ENCODE results near the gene GCLM. TPM values are rescaled to one million over a fixed set of nuclear protein-coding genes. Genes with fewer than 3 reads are reported as not detected.
A peak's percentile ranks its signal among the peaks of the same experiment; 100 is the strongest.
"Not testable (repeated sequence)": the region's sequence is repeated elsewhere in the genome, so short reads cannot be mapped to it uniquely, and the experiment has no call there.

Gene GCLM
- total RNA-seq (1 to 10 TPM; 3.9 to 6.4 (median 5.6) TPM), polyA plus RNA-seq (1 to 10 TPM; 4.2 to 8.4 (median 8.3) TPM)

DNA sequence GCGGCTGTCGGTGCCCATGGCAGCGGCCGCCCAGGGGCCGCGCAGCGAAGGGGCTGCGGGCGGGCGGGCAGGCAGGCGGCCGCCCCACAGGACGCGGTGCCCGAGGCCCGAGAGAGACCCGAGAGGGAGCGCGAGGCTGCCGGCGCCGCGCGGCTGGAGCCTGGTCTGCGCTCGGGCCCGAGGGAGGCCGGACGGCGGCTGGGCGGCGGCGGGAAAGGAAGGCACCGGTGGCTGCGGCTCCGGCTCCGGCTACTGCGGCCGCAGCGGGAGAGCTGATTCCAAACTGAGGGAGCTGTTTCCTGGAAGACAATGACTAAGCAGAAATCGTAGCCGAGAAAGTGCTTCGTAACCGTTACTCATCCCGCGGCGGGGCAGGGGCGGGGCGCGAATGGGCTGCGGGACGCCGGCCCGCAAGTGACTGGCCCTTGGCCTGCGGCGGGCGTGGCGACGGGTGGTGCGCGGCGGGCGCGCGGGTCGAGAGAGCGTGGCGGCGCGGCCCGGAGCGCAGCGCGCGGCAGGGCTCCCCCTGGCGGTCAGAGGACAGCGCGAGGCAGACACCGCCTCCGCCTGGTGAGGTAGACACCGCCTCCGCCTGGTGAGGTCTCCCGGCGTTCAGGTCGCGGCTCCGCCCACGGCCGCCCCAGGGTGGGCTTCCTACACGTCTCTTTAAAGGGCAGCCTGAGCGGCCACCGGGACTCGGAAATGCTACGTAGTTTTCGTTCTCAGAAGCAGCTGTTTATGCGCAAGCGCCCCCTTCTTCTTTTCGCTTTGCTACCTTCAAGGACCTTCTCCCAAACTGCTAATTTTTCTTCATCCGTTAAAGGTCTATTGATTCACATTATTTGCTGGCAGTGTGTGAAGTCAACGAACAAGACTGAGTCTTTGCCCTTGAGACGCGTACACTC is at the start of gene GCLM:
Gene GCLM, minus strand, starts transcription at position 285 of the 905 bp plus-strand sequence. Its CDS starts 267 bp downstream, at position 18.
- no peaks in the 10 kb centered on the region for H3K27me3 ChIP-seq
- H3K36me3 ChIP-seq = no peaks in the 10 kb centered on the region
- H3K27ac ChIP-seq = peak within 1 kb of the TSS; percentile 83 to 93 (median 89)
- H3K4me3 ChIP-seq = peak within 1 kb of the TSS; percentile 64 to 97 (median 75)
- peaks cover 0 to 16% (median 16%) of the 10 kb centered on the region in 4 donors for H3K4me1 ChIP-seq
- H3K9me3 ChIP-seq = no peaks in the 10 kb centered on the region
- intact Hi-C loops (cut with DNase I) = loop anchor here (1.0 to 10.0 kb wide), 2 partner anchors 30 to 565 kb away; partner anchors contain the start of genes DNTTIP2 and DR1
- peak; percentile 40 to 87 (median 52) for TF ChIP-seq CTCF (IDR thresholded peaks at IDR 0.05)
- peak in 3 of 4 donors; percentile 71 to 87 (median 75) for TF ChIP-seq POLR2AphosphoS5 (IDR thresholded peaks at IDR 0.05)
- no peak for TF ChIP-seq POLR2A (IDR thresholded peaks at IDR 0.05)
- no peak for TF ChIP-seq EP300 (IDR thresholded peaks at IDR 0.05)
- WGBS, 2 donors = 0 to 1% methylated on average over 102 of the region's 102 CpGs
- DNase-seq = peak; percentile 95

DNA sequence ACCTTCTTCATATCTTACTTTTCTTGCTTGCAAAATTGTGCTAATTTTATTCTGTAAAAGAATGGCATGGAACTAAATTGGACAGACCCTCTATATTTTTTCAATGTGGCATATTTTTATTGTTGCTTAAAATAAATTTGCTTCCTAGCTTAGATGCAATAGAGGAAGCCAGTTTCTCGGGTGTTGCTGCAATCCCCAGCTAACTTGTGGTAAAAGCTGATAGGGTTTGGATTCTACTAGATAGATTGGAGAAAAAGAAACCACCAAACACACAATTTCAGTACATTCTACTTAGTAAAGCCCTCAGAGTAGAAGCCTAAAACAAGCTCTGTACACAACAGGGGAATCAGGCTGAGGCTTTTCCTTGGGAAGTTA is 49.5 kb upstream of the GCLM start:
- Histone ChIP-seq H3K4me3 (no peak overlapping the region), H3K9me3 (peaks cover 0 to 7% (median 0%) of the 10 kb centered on the region in 4 donors), H3K4me1 (no peaks in the 10 kb centered on the region), H3K36me3 (no peaks in the 10 kb centered on the region), H3K27me3 (no peaks in the 10 kb centered on the region), H3K27ac (no peak overlapping the region)
- no peak for DNase-seq
- TF ChIP-seq POLR2AphosphoS5 (IDR thresholded peaks at IDR 0.05) (no peak), EP300 (IDR thresholded peaks at IDR 0.05) (no peak), CTCF (IDR thresholded peaks at IDR 0.05) (no peak), POLR2A (IDR thresholded peaks at IDR 0.05) (no peak)
- intact Hi-C loops (cut with DNase I) = no loop called here
- 49 to 64% methylated on average over 1 of the region's 1 CpG for WGBS, 2 donors

GRCh38 chr1:93958032-93958725 is 48.9 kb upstream of the GCLM start:
- DNase-seq = no peak
- H3K27ac ChIP-seq = no peak overlapping the region
- intact Hi-C loops (cut with DNase I) = no loop called here
- H3K4me1 ChIP-seq = no peaks in the 10 kb centered on the region
- H3K27me3 ChIP-seq = no peaks in the 10 kb centered on the region
- 78 to 85% methylated on average over 1 of the region's 1 CpG for WGBS, 2 donors
- H3K4me3 ChIP-seq = no peak overlapping the region
- peaks cover 0 to 7% (median 0%) of the 10 kb centered on the region in 4 donors for H3K9me3 ChIP-seq
- no peak for TF ChIP-seq POLR2A (IDR thresholded peaks at IDR 0.05)
- no peak for TF ChIP-seq CTCF (IDR thresholded peaks at IDR 0.05)
- no peak for TF ChIP-seq EP300 (IDR thresholded peaks at IDR 0.05)
- TF ChIP-seq POLR2AphosphoS5 (IDR thresholded peaks at IDR 0.05) = no peak
- no peaks in the 10 kb centered on the region for H3K36me3 ChIP-seq

DNA sequence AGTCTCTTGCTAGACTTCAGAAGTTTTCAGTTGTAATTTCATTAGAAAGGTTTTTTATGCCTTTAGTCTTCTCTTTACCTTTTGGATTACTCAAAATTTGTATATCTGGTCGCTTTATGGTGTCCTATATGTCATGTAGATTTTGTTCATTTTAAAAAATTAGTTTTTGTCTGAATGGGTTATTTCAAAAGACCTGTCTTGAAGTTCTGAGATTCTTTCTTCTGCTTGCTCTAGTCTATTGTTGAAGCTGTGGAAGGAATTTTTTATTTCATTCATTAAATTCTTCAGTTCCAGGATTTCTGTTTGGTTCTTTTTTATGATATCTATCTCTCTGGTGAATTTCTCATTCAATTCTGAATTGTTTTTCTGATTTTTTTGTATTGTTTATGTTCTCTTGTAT is 46.5 kb upstream of the GCLM start:
- Histone ChIP-seq H3K4me3 (no peak overlapping the region), H3K27me3 (no peaks in the 10 kb centered on the region), H3K4me1 (no peaks in the 10 kb centered on the region), H3K36me3 (no peaks in the 10 kb centered on the region), H3K9me3 (peaks cover 0 to 7% (median 0%) of the 10 kb centered on the region in 4 donors), H3K27ac (no peak overlapping the region)
- intact Hi-C loops (cut with DNase I) = no loop called here
- TF ChIP-seq CTCF (IDR thresholded peaks at IDR 0.05) (no peak), EP300 (IDR thresholded peaks at IDR 0.05) (no peak), POLR2AphosphoS5 (IDR thresholded peaks at IDR 0.05) (no peak), POLR2A (IDR thresholded peaks at IDR 0.05) (no peak)
- no peak for DNase-seq
- 63 to 81% methylated on average over 1 of the region's 1 CpG for WGBS, 2 donors

DNA sequence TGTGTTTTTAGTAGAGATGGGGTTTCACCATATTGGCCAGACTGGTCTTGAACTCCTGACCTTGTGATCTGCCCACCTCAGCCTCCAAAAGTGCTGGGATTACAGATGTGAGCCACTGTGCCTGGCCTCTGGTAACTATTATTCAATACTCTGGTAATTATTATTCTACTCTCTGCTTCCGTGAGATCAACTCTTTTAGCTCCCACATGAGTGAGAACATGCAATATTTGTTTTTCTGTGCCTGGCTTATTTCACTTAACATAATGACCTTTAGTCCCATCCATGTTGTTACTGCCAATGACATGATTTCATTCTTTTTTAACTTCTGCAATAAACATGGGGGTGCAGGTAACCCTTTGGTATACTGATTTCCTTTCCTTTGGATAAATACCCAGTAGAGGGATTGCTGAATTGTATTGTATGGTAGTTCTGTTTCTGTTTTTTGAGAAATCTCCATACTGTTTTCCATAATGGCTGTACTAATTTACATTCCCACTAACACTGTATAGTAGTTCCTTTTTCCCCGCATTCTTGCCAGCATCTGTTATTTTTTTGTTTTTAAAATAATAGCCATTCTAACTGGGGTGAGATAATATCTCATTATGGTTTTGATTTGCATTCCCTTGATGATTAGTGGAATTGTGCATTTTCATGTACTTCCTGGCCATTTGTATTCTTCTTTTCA is 37.9 kb upstream of the GCLM start:
- H3K36me3 ChIP-seq; H3K27me3 ChIP-seq; intact Hi-C loops (cut with DNase I); H3K4me3 ChIP-seq; H3K27ac ChIP-seq; H3K9me3 ChIP-seq; DNase-seq; H3K4me1 ChIP-seq: not testable (repeated sequence)
- 59 to 84% methylated on average over 2 of the region's 2 CpGs for WGBS, 2 donors

Data from sigmoid colon (tissue), 7 donors.